ENCODE measurements around the gene PDE6D.

- TF ChIP-seq POLR2A (IDR thresholded peaks at IDR 0.05): no peak
- no peak for TF ChIP-seq CTCF (IDR thresholded peaks at IDR 0.05)
Observed at GRCh38 chr2:231685349-231686191, 95.5 kb downstream of the PDE6D start.

Measured in lower leg skin (tissue), 3 donors.